Fibroblast of the aortic adventitia (primary cell): ENCODE data around the gene SLC13A4. TPM values are rescaled to one million over a fixed set of nuclear protein-coding genes. Genes with fewer than 3 reads are reported as not detected.
"Not testable (repeated sequence)": the region's sequence is repeated elsewhere in the genome, so short reads cannot be mapped to it uniquely, and the experiment has no call there.

Source experiments
- DNase-seq: peaks from one replicate; pipeline ENCODE4 v3.0.0-alpha.2; 2010; ENCODE audit warnings: low read depth
- H3K4me3 ChIP-seq: 2 replicates; pipeline ENCODE4 v1.5.1; 2011; ENCODE audit warnings: low read depth, mild to moderate bottlenecking, control low read depth, low read length, moderate library complexity
- CTCF ChIP-seq: IDR thresholded peaks from 2 replicates; pipeline ENCODE4 v1.5.1; 2011; ENCODE audit warnings: mild to moderate bottlenecking, low read length, control low read depth, inconsistent platforms; ENCODE audit not compliant: insufficient read depth
- total RNA-seq: library from RNA; depleted of rRNA; stranded (reverse); fragments of >200 nt; gene quantifications from 2 replicates; pipeline ENCODE4 v1.2.3, GENCODE V29; 2012; ENCODE audit warnings: low replicate concordance

Gene SLC13A4
- total RNA-seq, result 0.99 and 3.3 TPM in 2 replicates

- no peak for TF ChIP-seq CTCF
- no peak for DNase-seq
- no peak within 1 kb of the TSS for H3K4me3 ChIP-seq
Measured at GRCh38 chr7:135728136-135728669, at the start of gene SLC13A4. Gene SLC13A4 (minus strand): TSS chr7:135728186. CDS start chr7:135727496, 690 bp downstream.

- not testable (repeated sequence) for DNase-seq, H3K4me3 ChIP-seq
Measured at GRCh38 chr7:135775915-135776314, 47.9 kb upstream of the SLC13A4 start.

- TF ChIP-seq CTCF, result no peak
- H3K4me3 ChIP-seq, result no peak overlapping the region
- peak; percentile 40 for DNase-seq
Measured at GRCh38 chr7:135775230-135775629, 47.2 kb upstream of the SLC13A4 start.

GRCh38 chr7:135774284-135774683 lies 46.3 kb upstream of the SLC13A4 start:
- DNase-seq, result no peak

GRCh38 chr7:135773464-135773863 lies 45.5 kb upstream of the SLC13A4 start:
- DNase-seq, result no peak
- H3K4me3 ChIP-seq, result no peak overlapping the region
- no peak for TF ChIP-seq CTCF

More at GRCh38 chr7:135774284-135774683, 46.3 kb upstream of the SLC13A4 start:
- no peak overlapping the region for H3K4me3 ChIP-seq
- no peak for TF ChIP-seq CTCF

- no peak for DNase-seq
- H3K4me3 ChIP-seq, result no peak overlapping the region
- TF ChIP-seq CTCF, result no peak
Measured at GRCh38 chr7:135772639-135773222, 44.7 kb upstream of the SLC13A4 start.

GRCh38 chr7:135771961-135772638 lies 44.1 kb upstream of the SLC13A4 start:
- DNase-seq, result peak; percentile 67
- H3K4me3 ChIP-seq, result no peak overlapping the region
- no peak for TF ChIP-seq CTCF
